ENCODE results near the gene GLIS1.

GLIS1 gene

GRCh38 chr1:53520481-53520880, 218.5 kb downstream of the GLIS1 start:
- no peak for DNase-seq

- no peak for DNase-seq
Measured at GRCh38 chr1:53519421-53519820, 219.5 kb downstream of the GLIS1 start.

GRCh38 chr1:53518775-53519174, 220.2 kb downstream of the GLIS1 start:
- no peak for DNase-seq

GRCh38 chr1:53517821-53518352, 221.1 kb downstream of the GLIS1 start:
- no peak for DNase-seq

- DNase-seq, result no peak
Measured at GRCh38 chr1:53517109-53517508, 221.9 kb downstream of the GLIS1 start.

GRCh38 chr1:53516181-53516580, 222.8 kb downstream of the GLIS1 start:
- DNase-seq, result no peak

GRCh38 chr1:53514436-53514835, 224.5 kb downstream of the GLIS1 start:
- no peak for DNase-seq

- no peak for DNase-seq
Measured at GRCh38 chr1:53513846-53514245, 225.1 kb downstream of the GLIS1 start.

- no peak for DNase-seq
Measured at GRCh38 chr1:53512807-53513755, 225.9 kb downstream of the GLIS1 start.

- no peak for DNase-seq
Measured at GRCh38 chr1:53511933-53512806, 226.8 kb downstream of the GLIS1 start.

GRCh38 chr1:53511323-53511932, 227.5 kb downstream of the GLIS1 start:
- no peak for DNase-seq

- DNase-seq, result no peak
Measured at GRCh38 chr1:53510215-53510614, 228.7 kb downstream of the GLIS1 start.

GRCh38 chr1:53509775-53510174, 229.2 kb downstream of the GLIS1 start:
- DNase-seq, result no peak

- DNase-seq, result no peak
Measured at GRCh38 chr1:53508991-53509666, 229.8 kb downstream of the GLIS1 start.

- DNase-seq, result no peak
Measured at GRCh38 chr1:53508056-53508990, 230.6 kb downstream of the GLIS1 start.

GRCh38 chr1:53507116-53507820, 231.7 kb downstream of the GLIS1 start:
- DNase-seq, result no peak

GRCh38 chr1:53506355-53507050, 232.5 kb downstream of the GLIS1 start:
- DNase-seq, result no peak

- DNase-seq, result no peak
Measured at GRCh38 chr1:53505891-53506290, 233.1 kb downstream of the GLIS1 start.

GRCh38 chr1:53505401-53505800, 233.6 kb downstream of the GLIS1 start:
- DNase-seq, result no peak

- no peak for DNase-seq
Measured at GRCh38 chr1:53504901-53505300, 234.1 kb downstream of the GLIS1 start.

Data from cerebellar nuclear complex (tissue), 1 donor.